PC-9 (cell line): Measurements from ENCODE around the gene GOLGA3. TPM values are rescaled to one million over a fixed set of nuclear protein-coding genes. Genes with fewer than 3 reads are reported as not detected.

ENCODE experiments used
- BruUV-seq: library from RNA; stranded (reverse); fragments of 400-500 nt; replicated peaks from 2 replicates; lab custom pipeline; 2021; lab: Mats Ljungman, UMichigan
- CTCF ChIA-PET: fragments of 300-600 bp; sonication (Branson Sonifier 250); formaldehyde crosslinking; loops from one replicate; lab custom pipeline; 2022; ENCODE audit warnings: antibody characterized with exemption; lab: Charles Lee
- POLR2A ChIA-PET: fragments of 300-600 bp; sonication (Branson Sonifier 250); formaldehyde crosslinking; loops from one replicate; lab custom pipeline; 2022; ENCODE audit warnings: antibody characterized with exemption; ENCODE audit not compliant: unreplicated experiment; lab: Charles Lee
- DNase-seq, 2 experiments: peaks; one replicate each; pipeline versions ENCODE4 v3.0.0 to v3.0.0-alpha.2; 2015 to 2022; ENCODE audit warnings: mixed read lengths in 1 of 2
- H2AFZ ChIP-seq: fragments of 200-600 bp; sonication (generic); 2 replicates; pipeline ENCODE4 v1.8.1; 2017; ENCODE audit warnings: antibody characterized with exemption
- H3F3A ChIP-seq: fragments of 200-600 bp; sonication (generic); 2 replicates; pipeline ENCODE4 v1.8.1; 2017; ENCODE audit warnings: antibody characterized with exemption, mild to moderate bottlenecking, low read depth; ENCODE audit not compliant: insufficient read depth
- H3K27ac ChIP-seq: fragments of 200-600 bp; sonication (generic); 2 replicates; pipeline ENCODE4 v1.6.1; 2016; ENCODE audit warnings: mixed run types
- H3K27me3 ChIP-seq: fragments of 200-600 bp; sonication (generic); 2 replicates; pipeline ENCODE4 v1.6.1; 2016; ENCODE audit warnings: low read depth, mixed run types; ENCODE audit not compliant: insufficient read depth
- H3K36me3 ChIP-seq: fragments of 200-600 bp; sonication (generic); 2 replicates; pipeline ENCODE4 v1.6.1; 2016; ENCODE audit warnings: low read depth, mixed run types
- H3K4me1 ChIP-seq: fragments of 200-600 bp; sonication (generic); replicated peaks from 2 replicates; pipeline ENCODE4 v1.6.1; 2016; ENCODE audit warnings: mixed run types; ENCODE audit not compliant: insufficient read depth
- H3K4me2 ChIP-seq: fragments of 200-600 bp; sonication (generic); 2 replicates; pipeline ENCODE4 v1.6.1; 2017; ENCODE audit warnings: mixed run types
- H3K4me3 ChIP-seq: fragments of 200-600 bp; sonication (generic); 2 replicates; pipeline ENCODE4 v1.6.1; 2016; ENCODE audit warnings: mixed run types
- H3K79me2 ChIP-seq: fragments of 200-600 bp; sonication (generic); 2 replicates; pipeline ENCODE4 v1.6.1; 2017; ENCODE audit warnings: low read depth, mixed run types
- H3K9me2 ChIP-seq: fragments of 200-600 bp; sonication (generic); 2 replicates; pipeline ENCODE4 v1.8.1; 2017; ENCODE audit warnings: mild to moderate bottlenecking; ENCODE audit not compliant: insufficient read depth
- H3K9me3 ChIP-seq: fragments of 200-600 bp; sonication (generic); 2 replicates; pipeline ENCODE4 v1.8.1; 2016; ENCODE audit warnings: low read depth; ENCODE audit not compliant: insufficient read depth
- H4K20me1 ChIP-seq: fragments of 200-600 bp; sonication (generic); 2 replicates; pipeline ENCODE4 v1.8.1; 2017; ENCODE audit not compliant: insufficient read depth
- EZH2 ChIP-seq: fragments of 200-600 bp; sonication (generic); IDR thresholded peaks from 2 replicates; pipeline ENCODE4 v1.8.0; 2017; ENCODE audit warnings: antibody characterized with exemption, low read depth
- intact Hi-C: fragments of 100-400 bp; cut with micrococcal nuclease; formaldehyde crosslinking; loops from one replicate; pipeline ENCODE4 v1.10.0; 2022; ENCODE audit not compliant: unreplicated experiment
- total RNA-seq: library from RNA; stranded (reverse); gene quantifications from 2 replicates; pipeline ENCODE4 v1.2.3, GENCODE V29; 2021
- TF ChIP-seq, protein P1 (sequence below): fragments of 200-600 bp; sonication (generic); conservative IDR thresholded peaks from 2 replicates; pipeline ENCODE4 v1.6.1; 2017; ENCODE audit warnings: mixed run types, antibody characterized with exemption, mild to moderate bottlenecking, moderate library complexity

The GOLGA3 gene
- total RNA-seq, 1 experiment from 2014 or later = 69.3 TPM

DNA sequence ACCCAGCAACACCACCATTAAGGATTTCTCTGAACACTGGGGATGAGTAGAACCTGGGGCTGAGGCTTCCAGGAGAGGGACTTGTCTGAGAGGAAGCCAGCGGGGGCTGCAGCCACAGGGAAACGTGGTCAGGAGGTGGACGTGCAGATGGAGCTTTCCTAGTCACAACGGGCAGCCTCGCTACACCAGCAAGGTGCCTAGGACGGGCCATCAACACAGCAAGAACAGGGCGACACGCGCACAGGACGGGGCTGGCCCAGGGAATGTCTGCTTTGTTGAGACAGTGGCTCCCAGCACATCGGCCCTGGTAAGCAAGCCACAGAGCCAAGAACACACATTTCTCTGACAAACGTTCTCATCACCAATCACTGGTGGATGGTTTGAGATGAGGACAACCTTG, 92.3 kb downstream of the GOLGA3 start:
- no peaks in the 10 kb centered on the region for H3K4me1 ChIP-seq
- peaks cover 22% of the 10 kb centered on the region; the same call in 1 of the 2 replicates for H3F3A ChIP-seq
- H3K36me3 ChIP-seq = peaks cover 63% of the 10 kb centered on the region
- POLR2A ChIA-PET = no interaction called here
- no peaks in the 10 kb centered on the region for H3K9me2 ChIP-seq
- H3K27ac ChIP-seq = no peak overlapping the region
- DNase-seq = no peak
- no peaks in the 10 kb centered on the region for H3K9me3 ChIP-seq
- CTCF ChIA-PET = no interaction called here
- no peaks in the 10 kb centered on the region for H3K27me3 ChIP-seq
- no TSS peak for BruUV-seq
- intact Hi-C loops = no loop called here
- no peaks in the 10 kb centered on the region for H3K79me2 ChIP-seq
- no peak overlapping the region for H2AFZ ChIP-seq
- TF ChIP-seq, protein P1, sequence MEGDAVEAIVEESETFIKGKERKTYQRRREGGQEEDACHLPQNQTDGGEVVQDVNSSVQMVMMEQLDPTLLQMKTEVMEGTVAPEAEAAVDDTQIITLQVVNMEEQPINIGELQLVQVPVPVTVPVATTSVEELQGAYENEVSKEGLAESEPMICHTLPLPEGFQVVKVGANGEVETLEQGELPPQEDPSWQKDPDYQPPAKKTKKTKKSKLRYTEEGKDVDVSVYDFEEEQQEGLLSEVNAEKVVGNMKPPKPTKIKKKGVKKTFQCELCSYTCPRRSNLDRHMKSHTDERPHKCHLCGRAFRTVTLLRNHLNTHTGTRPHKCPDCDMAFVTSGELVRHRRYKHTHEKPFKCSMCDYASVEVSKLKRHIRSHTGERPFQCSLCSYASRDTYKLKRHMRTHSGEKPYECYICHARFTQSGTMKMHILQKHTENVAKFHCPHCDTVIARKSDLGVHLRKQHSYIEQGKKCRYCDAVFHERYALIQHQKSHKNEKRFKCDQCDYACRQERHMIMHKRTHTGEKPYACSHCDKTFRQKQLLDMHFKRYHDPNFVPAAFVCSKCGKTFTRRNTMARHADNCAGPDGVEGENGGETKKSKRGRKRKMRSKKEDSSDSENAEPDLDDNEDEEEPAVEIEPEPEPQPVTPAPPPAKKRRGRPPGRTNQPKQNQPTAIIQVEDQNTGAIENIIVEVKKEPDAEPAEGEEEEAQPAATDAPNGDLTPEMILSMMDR = no peak
- TF ChIP-seq EZH2 = no peak
- peaks cover 24% of the 10 kb centered on the region for H4K20me1 ChIP-seq
- no peak overlapping the region for H3K4me3 ChIP-seq
- no peak overlapping the region for H3K4me2 ChIP-seq

DNA sequence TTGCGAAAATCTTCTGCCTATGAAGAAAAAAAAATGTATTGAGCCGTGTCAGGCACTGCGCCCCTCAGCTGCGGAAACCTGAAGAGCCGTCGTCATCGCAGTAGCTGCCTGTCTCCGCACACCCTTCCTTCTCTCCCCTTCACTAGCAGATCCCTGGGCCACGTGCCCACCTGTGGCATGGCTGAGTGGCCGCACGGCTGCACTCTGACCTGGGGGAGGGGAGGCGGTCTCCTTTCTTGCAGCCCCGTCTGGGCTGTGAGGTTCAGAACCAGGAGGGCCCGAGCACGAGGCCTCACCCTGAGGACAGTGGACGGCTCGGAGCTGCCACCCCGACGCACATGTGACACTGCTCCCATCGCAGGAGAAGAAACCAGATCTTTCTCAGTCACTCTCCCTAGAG, 93.2 kb downstream of the GOLGA3 start:
- H3K4me1 ChIP-seq = no peaks in the 10 kb centered on the region
- H2AFZ ChIP-seq = no peak overlapping the region
- CTCF ChIA-PET = no interaction called here
- H3K36me3 ChIP-seq = peaks cover 63% of the 10 kb centered on the region
- POLR2A ChIA-PET = no interaction called here
- H3K27ac ChIP-seq = no peak overlapping the region
- peaks cover 21% of the 10 kb centered on the region for H4K20me1 ChIP-seq
- no peak for DNase-seq
- no peak overlapping the region for H3K4me3 ChIP-seq
- peaks cover 31% of the 10 kb centered on the region for H3F3A ChIP-seq
- TF ChIP-seq, protein P1 = no peak
- no peak overlapping the region for H3K4me2 ChIP-seq
- no peaks in the 10 kb centered on the region for H3K9me3 ChIP-seq
- H3K27me3 ChIP-seq = no peaks in the 10 kb centered on the region
- no peaks in the 10 kb centered on the region for H3K9me2 ChIP-seq
- intact Hi-C loops = no loop called here
- H3K79me2 ChIP-seq = no peaks in the 10 kb centered on the region
- no TSS peak for BruUV-seq

DNA sequence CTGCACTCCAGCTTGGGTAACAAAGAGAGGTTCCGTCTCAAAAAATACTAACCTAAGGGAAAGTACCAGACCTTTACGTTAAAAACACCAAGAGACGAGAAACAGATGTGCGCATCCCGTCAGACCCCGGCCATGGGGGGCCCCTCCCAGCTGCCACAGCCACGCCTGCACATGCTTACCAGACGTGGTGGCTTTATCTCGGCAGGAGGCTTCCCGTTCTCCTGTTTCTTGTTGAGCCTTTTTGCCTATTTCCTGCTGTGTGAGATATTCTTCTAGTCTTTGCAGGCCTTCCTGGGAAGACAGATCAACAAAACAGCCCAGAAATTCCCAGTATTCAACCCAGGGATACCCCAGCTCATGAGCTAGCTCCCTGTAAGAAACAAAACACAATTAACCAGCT, 94.5 kb downstream of the GOLGA3 start:
- no TSS peak for BruUV-seq
- Histone ChIP-seq H2AFZ (no peak overlapping the region), H3K79me2 (no peaks in the 10 kb centered on the region), H3K4me1 (no peaks in the 10 kb centered on the region), H3K4me2 (no peak overlapping the region), H3K36me3 (peaks cover 53% of the 10 kb centered on the region), H3K9me2 (no peaks in the 10 kb centered on the region), H3K27ac (no peak overlapping the region), H4K20me1 (peaks cover 29% of the 10 kb centered on the region), H3K27me3 (no peaks in the 10 kb centered on the region), H3K4me3 (no peak overlapping the region), H3F3A (peaks cover 40% of the 10 kb centered on the region), H3K9me3 (no peaks in the 10 kb centered on the region)
- POLR2A ChIA-PET = no interaction called here
- CTCF ChIA-PET = no interaction called here
- TF ChIP-seq EZH2 = no peak
- TF ChIP-seq, protein P1 = no peak
- no peak for DNase-seq
- intact Hi-C loops = no loop called here
